ENCODE data around the gene ODC1. TPM values are rescaled to one million over a fixed set of nuclear protein-coding genes. Genes with fewer than 3 reads are reported as not detected.

The ODC1 gene
- total RNA-seq, 1 experiment from 2014 or later, result 277 TPM

- POLR2A ChIA-PET, result no interaction called here
These were observed 23.0 kb upstream of the ODC1 start for GRCh38 chr2:10471046-10471571.

GRCh38 chr2:10469955-10470608 lies 22.0 kb upstream of the ODC1 start:
- BruUV-seq (replicated peaks), result no TSS peak
- H3K27me3 ChIP-seq (replicated peaks; ENCODE audit: control insufficient read depth, insufficient read depth, low read length), result no peaks in the 10 kb centered on the region
- intact Hi-C loops (cut with micrococcal nuclease; ENCODE audit: unreplicated experiment), result no loop called here

More at GRCh38 chr2:10471046-10471571, 23.0 kb upstream of the ODC1 start:
- no peaks in the 10 kb centered on the region for H3K4me1 Mint-ChIP-seq (ENCODE audit: low read depth, unreplicated experiment)
- H3K27me3 Mint-ChIP-seq (ENCODE audit: insufficient read depth, unreplicated experiment), result no peaks in the 10 kb centered on the region
- no peak for DNase-seq
- H3K4me3 Mint-ChIP-seq (ENCODE audit: unreplicated experiment), result no peak overlapping the region
- no peak overlapping the region for H3K4me3 ChIP-seq (ENCODE audit: low read depth, low read length)
- no peaks in the 10 kb centered on the region for H3K27me3 ChIP-seq (replicated peaks; ENCODE audit: control insufficient read depth, insufficient read depth, low read length)
- no peaks in the 10 kb centered on the region for H3K9me3 ChIP-seq
- H3K9me3 Mint-ChIP-seq (ENCODE audit: unreplicated experiment), result no peaks in the 10 kb centered on the region
- TF ChIP-seq, protein P1, sequence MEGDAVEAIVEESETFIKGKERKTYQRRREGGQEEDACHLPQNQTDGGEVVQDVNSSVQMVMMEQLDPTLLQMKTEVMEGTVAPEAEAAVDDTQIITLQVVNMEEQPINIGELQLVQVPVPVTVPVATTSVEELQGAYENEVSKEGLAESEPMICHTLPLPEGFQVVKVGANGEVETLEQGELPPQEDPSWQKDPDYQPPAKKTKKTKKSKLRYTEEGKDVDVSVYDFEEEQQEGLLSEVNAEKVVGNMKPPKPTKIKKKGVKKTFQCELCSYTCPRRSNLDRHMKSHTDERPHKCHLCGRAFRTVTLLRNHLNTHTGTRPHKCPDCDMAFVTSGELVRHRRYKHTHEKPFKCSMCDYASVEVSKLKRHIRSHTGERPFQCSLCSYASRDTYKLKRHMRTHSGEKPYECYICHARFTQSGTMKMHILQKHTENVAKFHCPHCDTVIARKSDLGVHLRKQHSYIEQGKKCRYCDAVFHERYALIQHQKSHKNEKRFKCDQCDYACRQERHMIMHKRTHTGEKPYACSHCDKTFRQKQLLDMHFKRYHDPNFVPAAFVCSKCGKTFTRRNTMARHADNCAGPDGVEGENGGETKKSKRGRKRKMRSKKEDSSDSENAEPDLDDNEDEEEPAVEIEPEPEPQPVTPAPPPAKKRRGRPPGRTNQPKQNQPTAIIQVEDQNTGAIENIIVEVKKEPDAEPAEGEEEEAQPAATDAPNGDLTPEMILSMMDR (IDR thresholded peaks at IDR 0.05; ENCODE audit: insufficient read depth in 1 of 2, low read depth in 1 of 2, low read length in 1 of 2, severe bottlenecking in 1 of 2, unreplicated experiment in 1 of 2), result no peak
- intact Hi-C loops (cut with micrococcal nuclease; ENCODE audit: unreplicated experiment), result no loop called here
- H3K4me1 ChIP-seq, result peaks cover 6% of the 10 kb centered on the region; the same call in 1 of the 2 replicates
- no TSS peak for BruUV-seq (replicated peaks)
- H3K36me3 ChIP-seq (ENCODE audit: control insufficient read depth, insufficient read depth, low read length), result no peaks in the 10 kb centered on the region
- H3K27ac Mint-ChIP-seq (ENCODE audit: unreplicated experiment), result no peak overlapping the region
- CTCF ChIA-PET, result interaction anchor here (1.4 kb wide), 1 partner anchor 22 kb away, joined by 3 read pairs; no protein-coding TSS in a partner anchor
- H3K36me3 Mint-ChIP-seq (ENCODE audit: insufficient read depth, unreplicated experiment), result no peaks in the 10 kb centered on the region

DNA sequence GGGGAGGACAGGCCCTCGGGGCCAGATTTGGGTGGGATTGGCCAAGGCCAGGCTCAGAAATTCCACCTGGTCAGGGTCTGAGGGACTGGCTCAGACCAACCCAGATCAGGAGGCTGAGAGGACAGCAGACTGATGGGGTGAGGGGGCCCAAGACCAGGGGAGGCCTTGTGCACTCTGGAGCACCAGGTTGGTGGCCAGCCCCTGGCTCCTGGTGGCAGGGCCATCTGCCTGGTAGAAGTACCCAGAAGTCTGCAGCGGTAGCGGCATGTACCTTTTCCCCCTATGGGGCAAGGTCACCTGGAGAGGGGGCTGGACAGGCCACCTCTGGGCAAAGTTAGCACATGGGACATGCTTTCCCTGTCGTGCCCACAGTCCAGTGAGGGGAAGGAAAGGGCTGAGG lies 21.2 kb upstream of the ODC1 start:
- CTCF ChIA-PET, result no interaction called here
- BruUV-seq (replicated peaks), result no TSS peak
- intact Hi-C loops (cut with micrococcal nuclease; ENCODE audit: unreplicated experiment), result no loop called here

More at GRCh38 chr2:10469955-10470608, 22.0 kb upstream of the ODC1 start:
- no peaks in the 10 kb centered on the region for H3K27me3 Mint-ChIP-seq (ENCODE audit: insufficient read depth, unreplicated experiment)
- no peak overlapping the region for H3K4me3 Mint-ChIP-seq (ENCODE audit: unreplicated experiment)
- ChIA-PET CTCF (interaction anchor here (1.4 kb wide), 1 partner anchor 21 kb away, joined by 3 read pairs; no protein-coding TSS in a partner anchor), POLR2A (no interaction called here)
- peaks cover 6% of the 10 kb centered on the region; the same call in 1 of the 2 replicates for H3K4me1 ChIP-seq
- H3K36me3 ChIP-seq (ENCODE audit: control insufficient read depth, insufficient read depth, low read length), result no peaks in the 10 kb centered on the region
- TF ChIP-seq, protein P1 (IDR thresholded peaks at IDR 0.05; ENCODE audit: insufficient read depth in 1 of 2, low read depth in 1 of 2, low read length in 1 of 2, severe bottlenecking in 1 of 2, unreplicated experiment in 1 of 2), result no peak
- H3K9me3 Mint-ChIP-seq (ENCODE audit: unreplicated experiment), result no peaks in the 10 kb centered on the region
- H3K36me3 Mint-ChIP-seq (ENCODE audit: insufficient read depth, unreplicated experiment), result no peaks in the 10 kb centered on the region
- H3K27ac Mint-ChIP-seq (ENCODE audit: unreplicated experiment), result no peak overlapping the region
- H3K9me3 ChIP-seq, result no peaks in the 10 kb centered on the region
- no peaks in the 10 kb centered on the region for H3K4me1 Mint-ChIP-seq (ENCODE audit: low read depth, unreplicated experiment)
- DNase-seq, result no peak
- no peak overlapping the region for H3K4me3 ChIP-seq (ENCODE audit: low read depth, low read length)

More for the DNA sequence above, 21.2 kb upstream of the ODC1 start:
- Histone ChIP-seq H3K4me3 (ENCODE audit: low read depth, low read length) (no peak overlapping the region), H3K36me3 (ENCODE audit: control insufficient read depth, insufficient read depth, low read length) (no peaks in the 10 kb centered on the region), H3K4me1 (peaks cover 6% of the 10 kb centered on the region; the same call in 1 of the 2 replicates), H3K9me3 (no peaks in the 10 kb centered on the region), H3K27me3 (replicated peaks; ENCODE audit: control insufficient read depth, insufficient read depth, low read length) (no peaks in the 10 kb centered on the region)
- Mint-ChIP-seq H3K4me1 (ENCODE audit: low read depth, unreplicated experiment) (no peaks in the 10 kb centered on the region), H3K27ac (ENCODE audit: unreplicated experiment) (no peak overlapping the region), H3K9me3 (ENCODE audit: unreplicated experiment) (no peaks in the 10 kb centered on the region), H3K36me3 (ENCODE audit: insufficient read depth, unreplicated experiment) (no peaks in the 10 kb centered on the region), H3K4me3 (ENCODE audit: unreplicated experiment) (no peak overlapping the region), H3K27me3 (ENCODE audit: insufficient read depth, unreplicated experiment) (no peaks in the 10 kb centered on the region)
- TF ChIP-seq, protein P1 (IDR thresholded peaks at IDR 0.05; ENCODE audit: insufficient read depth in 1 of 2, low read depth in 1 of 2, low read length in 1 of 2, severe bottlenecking in 1 of 2, unreplicated experiment in 1 of 2), result no peak
- no peak for DNase-seq
- POLR2A ChIA-PET, result no interaction called here
